HEK293 (cell line): Measurements from ENCODE around the gene ISYNA1.

Experiments
- CTCF ChIA-PET: fragments of 350-600 bp; formaldehyde crosslinking; extraction: SDS; loops from one replicate; lab custom pipeline; 2021; ENCODE audit warnings: antibody characterized with exemption; lab: Yijun Ruan, JAX
- POLR2A ChIA-PET: fragments of 300-600 bp; formaldehyde crosslinking; extraction: SDS; loops from one replicate; lab custom pipeline; 2020; ENCODE audit warnings: antibody characterized with exemption, inconsistent platforms; lab: Yijun Ruan, JAX
- H3K27ac ChIP-seq: fragments of 200-500 bp; sonication (Bioruptor generic); 2 replicates; pipeline ENCODE4 v1.5.1; 2014; ENCODE audit warnings: low read depth, low read length, control low read depth, inconsistent platforms; ENCODE audit errors: extremely low read depth
- H3K36me3 ChIP-seq, 2 experiments: fragments of 200-500 bp in 1 of 2; sonication (Bioruptor generic) in 1 of 2; 1 replicate in 1 of 2; 2 replicates in 1 of 2; pipeline ENCODE4 v1.5.1; 2014 to 2017; ENCODE audit warnings: inconsistent platforms in 2 of 2, low read length in 2 of 2; ENCODE audit not compliant: control insufficient read depth in 2 of 2, insufficient read depth in 1 of 2
- H3K4me1 ChIP-seq: fragments of 200-500 bp; sonication (Bioruptor generic); 2 replicates; pipeline ENCODE4 v1.5.1; 2014; ENCODE audit warnings: mild to moderate bottlenecking, low read length, inconsistent platforms; ENCODE audit not compliant: control insufficient read depth, insufficient read depth
- H3K4me3 ChIP-seq: 2 replicates; pipeline ENCODE4 v1.5.1; 2011; ENCODE audit warnings: low read depth, mild to moderate bottlenecking, control low read depth, low read length, moderate library complexity
- H3K9me3 ChIP-seq: fragments of 200-500 bp; sonication (Bioruptor generic); 2 replicates; pipeline ENCODE4 v1.5.1; 2014; ENCODE audit warnings: low read depth, low read length, inconsistent platforms; ENCODE audit not compliant: control insufficient read depth, insufficient read depth
- GLIS2 ChIP-seq: fragments of 450-650 bp; formaldehyde crosslinking; IDR thresholded peaks from 2 replicates; pipeline ENCODE4 v1.5.1; 2016; ENCODE audit warnings: missing biosample characterization, missing genetic modification characterization
- HOXA7 ChIP-seq: sonication (generic); formaldehyde crosslinking; IDR thresholded peaks from 2 replicates; pipeline ENCODE4 v1.8.1; 2022; ENCODE audit warnings: missing genetic modification reagents, borderline replicate concordance
- KLF1 ChIP-seq: fragments of 450-650 bp; formaldehyde crosslinking; IDR thresholded peaks from 2 replicates; pipeline ENCODE4 v1.5.1; 2016; ENCODE audit warnings: missing biosample characterization, missing genetic modification characterization
- KLF8 ChIP-seq: fragments of 450-650 bp; formaldehyde crosslinking; IDR thresholded peaks from 2 replicates; pipeline ENCODE4 v1.5.1; 2016; ENCODE audit warnings: missing biosample characterization, missing genetic modification characterization
- KLF9 ChIP-seq: fragments of 450-650 bp; formaldehyde crosslinking; IDR thresholded peaks from 2 replicates; pipeline ENCODE4 v1.5.1; 2016; ENCODE audit warnings: missing biosample characterization, missing genetic modification characterization, low read depth
- MZF1 ChIP-seq: fragments of 450-650 bp; formaldehyde crosslinking; IDR thresholded peaks from 2 replicates; pipeline ENCODE4 v1.5.1; 2017; ENCODE audit warnings: missing biosample characterization, missing genetic modification characterization, borderline replicate concordance
- SALL2 ChIP-seq: fragments of 450-650 bp; formaldehyde crosslinking; IDR thresholded peaks from 2 replicates; pipeline ENCODE4 v1.5.0; 2017; ENCODE audit warnings: missing biosample characterization, mild to moderate bottlenecking, missing genetic modification characterization, borderline replicate concordance
- SP3 ChIP-seq: fragments of 450-650 bp; formaldehyde crosslinking; IDR thresholded peaks from 2 replicates; pipeline ENCODE4 v1.5.1; 2016; ENCODE audit warnings: missing biosample characterization, missing genetic modification characterization
- ZBTB10 ChIP-seq: fragments of 450-650 bp; formaldehyde crosslinking; IDR thresholded peaks from 2 replicates; pipeline ENCODE4 v1.5.1; 2016; ENCODE audit warnings: missing biosample characterization, missing genetic modification characterization
- ZFHX2 ChIP-seq: fragments of 450-650 bp; formaldehyde crosslinking; conservative IDR thresholded peaks from 2 replicates; pipeline ENCODE4 v1.5.1; 2016; ENCODE audit warnings: missing biosample characterization, missing genetic modification characterization
- ZNF174 ChIP-seq: fragments of 450-650 bp; formaldehyde crosslinking; IDR thresholded peaks from 2 replicates; pipeline ENCODE4 v1.5.0; 2017; ENCODE audit warnings: missing biosample characterization, mild to moderate bottlenecking, missing genetic modification characterization
- ZNF23 ChIP-seq: fragments of 450-650 bp; formaldehyde crosslinking; IDR thresholded peaks from 2 replicates; pipeline ENCODE4 v1.5.1; 2016; ENCODE audit warnings: missing biosample characterization, missing genetic modification characterization, borderline replicate concordance
- ZNF350 ChIP-seq: fragments of 450-650 bp; formaldehyde crosslinking; IDR thresholded peaks from 2 replicates; pipeline ENCODE4 v1.5.0; 2017; ENCODE audit warnings: missing biosample characterization, mild to moderate bottlenecking, missing genetic modification characterization
- ZNF416 ChIP-seq: fragments of 450-650 bp; formaldehyde crosslinking; IDR thresholded peaks from 2 replicates; pipeline ENCODE4 v1.5.1; 2016; ENCODE audit warnings: missing biosample characterization, missing genetic modification characterization
- ZNF518A ChIP-seq: fragments of 450-650 bp; formaldehyde crosslinking; conservative IDR thresholded peaks from 2 replicates; pipeline ENCODE4 v1.5.1; 2016; ENCODE audit warnings: low read depth, missing biosample characterization, missing genetic modification characterization
- ZNF558 ChIP-seq: fragments of 450-650 bp; formaldehyde crosslinking; IDR thresholded peaks from 2 replicates; pipeline ENCODE4 v1.5.1; 2016; ENCODE audit warnings: missing biosample characterization, missing genetic modification characterization
- ZNF626 ChIP-seq: fragments of 450-650 bp; sonication (Bioruptor Pico); formaldehyde crosslinking; IDR thresholded peaks from 2 replicates; pipeline ENCODE4 v1.5.1; 2018; ENCODE audit warnings: missing biosample characterization, missing genetic modification characterization, inconsistent platforms
- ZNF785 ChIP-seq: fragments of 450-650 bp; formaldehyde crosslinking; IDR thresholded peaks from 2 replicates; pipeline ENCODE4 v1.5.1; 2016; ENCODE audit warnings: missing biosample characterization, missing genetic modification characterization
- ZNF792 ChIP-seq: fragments of 450-650 bp; formaldehyde crosslinking; IDR thresholded peaks from 2 replicates; pipeline ENCODE4 v1.5.1; 2016; ENCODE audit warnings: missing biosample characterization, missing genetic modification characterization

The ISYNA1 gene

GRCh38 chr19:18443831-18444230, 5.9 kb upstream of the ISYNA1 start:
- no peak for TF ChIP-seq ZNF626 (tag by site-specific recombination)
- no peak for TF ChIP-seq ZNF23 (tag by site-specific recombination)
- no peak for TF ChIP-seq ZNF558 (tag by site-specific recombination)
- TF ChIP-seq ZFHX2 (tag by site-specific recombination), result no peak
- TF ChIP-seq ZNF350 (tag by site-specific recombination), result no peak
- TF ChIP-seq GLIS2 (tag by site-specific recombination), result no peak
- no peak for TF ChIP-seq HOXA7
- TF ChIP-seq SP3 (tag by site-specific recombination), result no peak
- no peak for TF ChIP-seq KLF9 (tag by site-specific recombination)
- no peak for TF ChIP-seq ZNF416 (tag by site-specific recombination)
- no peak for TF ChIP-seq KLF1 (tag by site-specific recombination)
- TF ChIP-seq ZNF174 (tag by site-specific recombination), result no peak
- no peak for TF ChIP-seq ZNF518A (tag by site-specific recombination)
- TF ChIP-seq SALL2 (tag by site-specific recombination), result no peak
- TF ChIP-seq KLF8 (tag by site-specific recombination), result no peak
- TF ChIP-seq MZF1 (tag by site-specific recombination), result no peak
- TF ChIP-seq ZNF785 (tag by site-specific recombination), result no peak
- TF ChIP-seq ZNF792, result no peak
- Histone ChIP-seq H3K27ac (no peak overlapping the region), H3K4me1 (peaks cover 4% of the 10 kb centered on the region; the same call in 1 of the 2 replicates), H3K9me3 (no peaks in the 10 kb centered on the region), H3K36me3 (peaks cover 0 to 45% of the 10 kb centered on the region in 2 experiments; a peak in 2 of 3 replicates), H3K4me3 (no peak overlapping the region)
- CTCF ChIA-PET, result interaction anchor here (2.4 kb wide), 1 partner anchor 18 kb away, joined by 15 read pairs; no protein-coding TSS in a partner anchor
- POLR2A ChIA-PET, result interaction anchor here (0.6 kb wide), 1 partner anchor 13 kb away, joined by 3 read pairs; no protein-coding TSS in a partner anchor

- no peak overlapping the region for H3K27ac ChIP-seq
- CTCF ChIA-PET, result interaction anchor here (2.4 kb wide), 1 partner anchor 19 kb away, joined by 15 read pairs; no protein-coding TSS in a partner anchor
- peaks cover 5% of the 10 kb centered on the region for H3K4me1 ChIP-seq
- H3K9me3 ChIP-seq, result no peaks in the 10 kb centered on the region
- TF ChIP-seq ZBTB10 (tag by site-specific recombination) (peak; percentile 67), ZNF785 (tag by site-specific recombination) (no peak)
- TF ChIP-seq, all 188 proteins: peak for 1
- Histone ChIP-seq H3K36me3 (peaks cover 0 to 41% of the 10 kb centered on the region in 2 experiments; a peak in 2 of 3 replicates), H3K4me3 (no peak overlapping the region)
- POLR2A ChIA-PET, result interaction anchor here (0.5 to 0.6 kb wide), 2 partner anchors 14 to 314 kb away, joined by 3 read pairs; no protein-coding TSS in a partner anchor
Measured at GRCh38 chr19:18443406-18443805, 5.5 kb upstream of the ISYNA1 start.
